Stimulated activated CD4-positive, alpha-beta T cell treated with anti-CD3 and anti-CD28 coated beads, TNF-alpha, amount 100 ng/mL, for 4 hours (primary cell): ENCODE results near the gene ARID1B.

Experiments
- DNase-seq, 3 experiments: peaks; one replicate each; pipeline ENCODE4 v3.0.0-alpha.2; 2020; ENCODE audit warnings: low read depth in 3 of 3

Gene ARID1B

GRCh38 chr6:157050537-157051265 is 273.5 kb downstream of the ARID1B start:
- no peak for DNase-seq

GRCh38 chr6:157054531-157054979 is 277.4 kb downstream of the ARID1B start:
- DNase-seq: peak in 2 of 3 experiments; percentile 3 to 12

- DNase-seq: no peak
Observed at GRCh38 chr6:157055863-157056262, 278.7 kb downstream of the ARID1B start.

GRCh38 chr6:157056275-157056674 is 279.1 kb downstream of the ARID1B start:
- no peak for DNase-seq

GRCh38 chr6:157058574-157058973 is 281.4 kb downstream of the ARID1B start:
- DNase-seq: no peak

- no peak for DNase-seq
Observed at GRCh38 chr6:157059781-157060180, 282.6 kb downstream of the ARID1B start.

- DNase-seq: no peak
Observed at GRCh38 chr6:157060440-157060952, 283.3 kb downstream of the ARID1B start.

- DNase-seq: no peak
Observed at GRCh38 chr6:157061770-157062594, 284.8 kb downstream of the ARID1B start.

GRCh38 chr6:157063176-157063905 is 286.2 kb downstream of the ARID1B start:
- no peak for DNase-seq

GRCh38 chr6:157063923-157064322 is 286.7 kb downstream of the ARID1B start:
- DNase-seq: no peak

- no peak for DNase-seq
Observed at GRCh38 chr6:157064502-157064901, 287.3 kb downstream of the ARID1B start.

GRCh38 chr6:157065366-157065765 is 288.2 kb downstream of the ARID1B start:
- no peak for DNase-seq

- DNase-seq: no peak
Observed at GRCh38 chr6:157066781-157067491, 289.8 kb downstream of the ARID1B start.

- DNase-seq: no peak
Observed at GRCh38 chr6:157067507-157067906, 290.3 kb downstream of the ARID1B start.

- no peak for DNase-seq
Observed at GRCh38 chr6:157068691-157069324, 291.6 kb downstream of the ARID1B start.

GRCh38 chr6:157069585-157069984 is 292.4 kb downstream of the ARID1B start:
- DNase-seq: no peak

GRCh38 chr6:157070403-157071107 is 293.4 kb downstream of the ARID1B start:
- DNase-seq: no peak

- DNase-seq: no peak
Observed at GRCh38 chr6:157072128-157072527, 294.9 kb downstream of the ARID1B start.

GRCh38 chr6:157073596-157073995 is 296.4 kb downstream of the ARID1B start:
- no peak for DNase-seq

GRCh38 chr6:157074969-157075368 is 297.8 kb downstream of the ARID1B start:
- no peak for DNase-seq
